ENCODE measurements around the gene SLC44A3.

DNA sequence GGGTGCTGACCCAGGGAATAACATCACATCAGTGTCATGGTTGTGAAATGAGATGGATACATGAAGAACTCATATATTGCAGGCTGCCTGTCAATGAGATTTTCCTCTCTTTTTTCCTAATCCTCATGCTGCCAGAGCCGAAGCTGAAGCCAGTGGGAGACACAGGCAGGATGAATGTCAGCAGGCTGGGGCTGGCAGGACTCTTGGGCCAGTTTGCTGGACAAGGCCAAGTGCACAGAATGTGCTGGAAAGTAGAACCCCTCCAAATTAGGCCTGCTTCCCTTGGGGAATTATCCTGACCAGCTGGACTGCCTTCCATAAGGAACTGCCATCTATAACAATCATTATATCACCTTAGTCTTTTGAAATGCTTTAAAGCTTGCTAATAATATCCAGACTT is 31.4 kb downstream of the SLC44A3 start:
- TF ChIP-seq POLR2AphosphoS5 (IDR thresholded peaks at IDR 0.05) (no peak), CTCF (IDR thresholded peaks at IDR 0.05) (no peak), EP300 (IDR thresholded peaks at IDR 0.05) (no peak)
